Measurements from ENCODE around the gene LSM2. TPM values are rescaled to one million over a fixed set of nuclear protein-coding genes. Genes with fewer than 3 reads are reported as not detected.
A peak's percentile ranks its signal among the peaks of the same experiment; 100 is the strongest.

The LSM2 gene
- total and polyA plus RNA-seq, 9 of the 15 experiments (the other 6 are each of a cell fraction or from before 2014, with no cell fraction given) = 154 to 407 (median 223) TPM

- no peak for TF ChIP-seq EWSR1 (IDR thresholded peaks at IDR 0.05; ENCODE audit: borderline replicate concordance, low read depth, partially characterized antibody)
- no peak for TF ChIP-seq HMG20A (CRISPR knock-in tag; conservative IDR thresholded peaks at IDR 0.05)
- no peak for TF ChIP-seq RBM15 (IDR thresholded peaks at IDR 0.05; ENCODE audit: insufficient read depth, low read length)
- TF ChIP-seq YY1 (IDR thresholded peaks at IDR 0.05; ENCODE audit: borderline replicate concordance in 1 of 3, control insufficient read depth in 1 of 3, extremely low read depth in 1 of 3, insufficient read depth in 3 of 3, insufficient read length in 1 of 3, insufficient replicate concordance in 2 of 3, low read depth in 1 of 3, low read length in 2 of 3) = no peak
- TF ChIP-seq ZBTB12 (CRISPR knock-in tag; IDR thresholded peaks at IDR 0.05) = no peak
- no peak for TF ChIP-seq ZKSCAN1 (IDR thresholded peaks at IDR 0.05; ENCODE audit: low read depth, low read length)
- TF ChIP-seq BRCA1 (IDR thresholded peaks at IDR 0.05) = no peak
- no peak for TF ChIP-seq BRCA1 (CRISPR knock-in tag; IDR thresholded peaks at IDR 0.05)
- no peak for TF ChIP-seq HMBOX1 (IDR thresholded peaks at IDR 0.05)
- no peak for TF ChIP-seq ZNF217 (CRISPR knock-in tag; IDR thresholded peaks at IDR 0.05)
- TF ChIP-seq ZBTB9 (CRISPR knock-in tag; IDR thresholded peaks at IDR 0.05) = no peak; the same call in none of the 2 replicates
- 0 out of 2 replicates have a peak, but pooled peaks have one; percentile 1 for TF ChIP-seq ZNF830 (CRISPR knock-in tag; IDR thresholded peaks at IDR 0.05)
- TF ChIP-seq ELF4 (CRISPR knock-in tag; IDR thresholded peaks at IDR 0.05) = no peak
- no peak for TF ChIP-seq ID3 (CRISPR knock-in tag; IDR thresholded peaks at IDR 0.05)
- TF ChIP-seq ID3 (tag; IDR thresholded peaks at IDR 0.05) = peak; percentile 76
- no peak for TF ChIP-seq POU5F1 (IDR thresholded peaks at IDR 0.05; ENCODE audit: borderline replicate concordance, low read depth, low read length, partially characterized antibody)
- no peak for TF ChIP-seq GABPB2 (CRISPR knock-in tag; conservative IDR thresholded peaks at IDR 0.05)
- 0 out of 2 replicates have a peak, but pooled peaks have one; percentile 13 for TF ChIP-seq PTTG1 (tag; IDR thresholded peaks at IDR 0.05; ENCODE audit: low read depth)
- no peak for TF ChIP-seq RERE (CRISPR knock-in tag; IDR thresholded peaks at IDR 0.05; ENCODE audit: borderline replicate concordance)
These were observed 6.7 kb upstream of the LSM2 start (continued) for GRCh38 chr6:31813465-31813849.
